Muscle of back (tissue), 11 donors: ENCODE data around the gene CALCR. TPM values are rescaled to one million over a fixed set of nuclear protein-coding genes. Genes with fewer than 3 reads are reported as not detected.

ENCODE experiments used
- DNase-seq, 3 donors: peaks; one replicate each; pipeline versions ENCODE4 v3.0.0 to v3.0.0-alpha.2; 2013
- polyA plus RNA-seq, 10 donors: library from polyadenylated mRNA; unstranded; fragments of 120-200 nt; gene quantifications; one replicate each; pipeline ENCODE4 v1.2.1, GENCODE V29; 2013; ENCODE audit not compliant: insufficient read length in 10 of 10

CALCR gene
- polyA plus RNA-seq, 10 donors, result 6.7 to 17.4 (median 10.5) TPM

GRCh38 chr7:93453262-93453661, 121.3 kb downstream of the CALCR start:
- DNase-seq, result no peak

GRCh38 chr7:93448176-93448575, 126.3 kb downstream of the CALCR start:
- no peak for DNase-seq

- DNase-seq, result no peak
These were observed 127.0 kb downstream of the CALCR start for GRCh38 chr7:93447509-93447908.

- DNase-seq, result peak in 1 of 3 donors; percentile 7
These were observed 131.9 kb downstream of the CALCR start for GRCh38 chr7:93442478-93443224.

GRCh38 chr7:93435791-93436190, 138.7 kb downstream of the CALCR start:
- DNase-seq, result no peak

GRCh38 chr7:93432130-93432529, 142.4 kb downstream of the CALCR start:
- no peak for DNase-seq

- DNase-seq, result no peak
These were observed 143.5 kb downstream of the CALCR start for GRCh38 chr7:93430917-93431588.

- DNase-seq, result no peak
These were observed 145.0 kb downstream of the CALCR start for GRCh38 chr7:93429563-93429962.

GRCh38 chr7:93427107-93427506, 147.4 kb downstream of the CALCR start:
- no peak for DNase-seq

GRCh38 chr7:93426155-93426696, 148.3 kb downstream of the CALCR start:
- no peak for DNase-seq

- DNase-seq, result no peak
These were observed 159.9 kb downstream of the CALCR start for GRCh38 chr7:93414574-93414973.

- DNase-seq, result no peak
These were observed 165.2 kb downstream of the CALCR start for GRCh38 chr7:93409324-93409723.

- DNase-seq, result no peak
These were observed 167.3 kb downstream of the CALCR start for GRCh38 chr7:93407239-93407638.

GRCh38 chr7:93402944-93403343, 171.6 kb downstream of the CALCR start:
- no peak for DNase-seq

GRCh38 chr7:93399642-93400041, 174.9 kb downstream of the CALCR start:
- no peak for DNase-seq

- DNase-seq, result no peak
These were observed 181.5 kb downstream of the CALCR start for GRCh38 chr7:93392984-93393383.

- DNase-seq, result no peak
These were observed 183.9 kb downstream of the CALCR start for GRCh38 chr7:93390660-93391059.

GRCh38 chr7:93382362-93382761, 192.2 kb downstream of the CALCR start:
- no peak for DNase-seq

GRCh38 chr7:93378131-93378760, 196.3 kb downstream of the CALCR start:
- peak; percentile 5 to 42 (median 5) for DNase-seq

- DNase-seq, result no peak
These were observed 198.9 kb downstream of the CALCR start for GRCh38 chr7:93375603-93376002.
